NB4 (cell line): ENCODE measurements around the gene JMJD1C.

Experiments used
- DNase-seq: peaks from one replicate; pipeline ENCODE4 v3.0.0; 2010; ENCODE audit warnings: low read depth
- H3K4me3 ChIP-seq: one replicate; pipeline ENCODE4 v1.5.1; 2011; ENCODE audit warnings: mild to moderate bottlenecking, low read depth, low read length, moderate library complexity
- CTCF ChIP-seq: IDR thresholded peaks from one replicate; pipeline ENCODE4 v1.5.1; 2012; ENCODE audit warnings: low read depth, low read length
- MAX ChIP-seq: IDR thresholded peaks from 2 replicates; pipeline ENCODE4 v1.6.1; 2011; ENCODE audit warnings: low read depth, low read length
- MYC ChIP-seq: IDR thresholded peaks from 2 replicates; pipeline ENCODE4 v1.6.1; 2011; ENCODE audit warnings: low read depth, low read length
- POLR2A ChIP-seq: IDR thresholded peaks from 2 replicates; pipeline ENCODE4 v1.6.1; 2011; ENCODE audit warnings: mild to moderate bottlenecking; ENCODE audit not compliant: insufficient read length; ENCODE audit errors: extremely low read depth

The JMJD1C gene

GRCh38 chr10:63427013-63427412 is 38.8 kb downstream of the JMJD1C start:
- H3K4me3 ChIP-seq: no peak overlapping the region
- TF ChIP-seq CTCF (no peak), MAX (no peak), POLR2A (no peak), MYC (no peak)
- DNase-seq: no peak

- no peak for TF ChIP-seq MAX
- TF ChIP-seq POLR2A: no peak
- TF ChIP-seq MYC: no peak
- no peak for TF ChIP-seq CTCF
- H3K4me3 ChIP-seq: no peak overlapping the region
- DNase-seq: no peak
Measured at GRCh38 chr10:63425512-63425911, 40.3 kb downstream of the JMJD1C start.

GRCh38 chr10:63424576-63424975 is 41.2 kb downstream of the JMJD1C start:
- DNase-seq: no peak
- TF ChIP-seq MAX (no peak), POLR2A (no peak), CTCF (no peak), MYC (no peak)

GRCh38 chr10:63423494-63423893 is 42.3 kb downstream of the JMJD1C start:
- H3K4me3 ChIP-seq: no peak overlapping the region
- TF ChIP-seq CTCF (no peak), POLR2A (no peak), MAX (no peak), MYC (no peak)
- no peak for DNase-seq

More at GRCh38 chr10:63424576-63424975, 41.2 kb downstream of the JMJD1C start:
- H3K4me3 ChIP-seq: no peak overlapping the region

- DNase-seq: peak; percentile 89
- H3K4me3 ChIP-seq: no peak overlapping the region
- TF ChIP-seq MAX (peak; percentile 88), POLR2A (no peak), CTCF (no peak), MYC (peak; percentile 84)
Measured at GRCh38 chr10:63421591-63421990, 44.2 kb downstream of the JMJD1C start.

GRCh38 chr10:63416376-63416775 is 49.4 kb downstream of the JMJD1C start:
- H3K4me3 ChIP-seq: no peak overlapping the region
- DNase-seq: no peak
- TF ChIP-seq CTCF (no peak), POLR2A (no peak), MYC (no peak), MAX (no peak)
